Measurements from ENCODE around the gene USP15. TPM values are rescaled to one million over a fixed set of nuclear protein-coding genes. Genes with fewer than 3 reads are reported as not detected.

The USP15 gene
- total RNA-seq, 1 experiment from 2014 or later: 35.3 TPM

- no peaks in the 10 kb centered on the region for H3K23me2 ChIP-seq (ENCODE audit: insufficient read length, low read depth, low read length, poor library complexity, severe bottlenecking)
- H4K20me1 ChIP-seq (ENCODE audit: control insufficient read depth, insufficient read depth, insufficient read length): no peaks in the 10 kb centered on the region
- no peak overlapping the region for H3K23ac ChIP-seq (ENCODE audit: insufficient read length, low read depth, low read length)
- H3K18ac ChIP-seq (ENCODE audit: insufficient read length, low read depth, low read length): no peak overlapping the region
- no peak for TF ChIP-seq CTCF (conservative IDR thresholded peaks at IDR 0.05)
- no peak overlapping the region for H2BK12ac ChIP-seq (ENCODE audit: insufficient read length, low read depth, low read length)
- H2BK20ac ChIP-seq (ENCODE audit: low read depth, low read length, poor library complexity, severe bottlenecking): no peak overlapping the region
- H4K5ac ChIP-seq (ENCODE audit: insufficient read length, low read depth, low read length): no peak overlapping the region
- no peaks in the 10 kb centered on the region for H3K27me3 ChIP-seq (ENCODE audit: insufficient read depth, low read length)
- no peak overlapping the region for H2AFZ ChIP-seq (ENCODE audit: low read length)
- no peak overlapping the region for H2BK120ac ChIP-seq (ENCODE audit: low read depth, low read length, poor library complexity, severe bottlenecking)
- H2BK5ac ChIP-seq (ENCODE audit: insufficient read length, low read length): no peak overlapping the region
- H3K9me3 ChIP-seq (ENCODE audit: control insufficient read depth, low read depth, low read length): no peaks in the 10 kb centered on the region
- no peak overlapping the region for H3K4ac ChIP-seq (ENCODE audit: low read depth, low read length)
- no CpG with 5 or more reads among the region's 3 CpGs for WGBS (ENCODE audit: extremely low coverage, insufficient read length, low lambda C conversion rate)
- no peaks in the 10 kb centered on the region for H3K36me3 Mint-ChIP-seq (ENCODE audit: insufficient read depth in 1 of 3, low read depth in 3 of 3)
- no peak for DNase-seq
- no peak overlapping the region for H3K27ac ChIP-seq (ENCODE audit: insufficient read length, low read depth, low read length)
- no peaks in the 10 kb centered on the region; the same call in 1 of the 2 replicates for H3K4me1 ChIP-seq (ENCODE audit: insufficient read depth, low read length)
- no peak overlapping the region for H4K91ac ChIP-seq (ENCODE audit: insufficient read length, low read depth, low read length)
- H3K79me2 ChIP-seq (ENCODE audit: insufficient read depth, low read length): no peaks in the 10 kb centered on the region
- H3K27me3 Mint-ChIP-seq (ENCODE audit: low read depth): no peaks in the 10 kb centered on the region
- no peak overlapping the region for H3K14ac ChIP-seq (ENCODE audit: insufficient read depth, low read length)
- peaks cover 2 to 8% of the 10 kb centered on the region in 2 experiments for H3K4me1 Mint-ChIP-seq
- H3K27ac Mint-ChIP-seq: no peak overlapping the region
- H3T11ph ChIP-seq (ENCODE audit: low read length): no peak overlapping the region
- no peak overlapping the region for H3K4me3 Mint-ChIP-seq
- no peak overlapping the region for H3K9ac ChIP-seq (ENCODE audit: extremely low read depth, insufficient read length, low read length)
- H3K4me2 ChIP-seq (ENCODE audit: insufficient read depth, insufficient read length, low read length): no peak overlapping the region
- no peak overlapping the region for H3K56ac ChIP-seq (ENCODE audit: insufficient read length, low read depth, low read length)
- H3K9me3 Mint-ChIP-seq: no peaks in the 10 kb centered on the region
- H2AK5ac ChIP-seq (ENCODE audit: insufficient read length, low read length): no peak overlapping the region
- no peak overlapping the region for H2BK15ac ChIP-seq (ENCODE audit: low read depth, low read length)
- no peaks in the 10 kb centered on the region for H3K79me1 ChIP-seq (ENCODE audit: insufficient read depth, low read depth, low read length, poor library complexity, severe bottlenecking)
- H4K8ac ChIP-seq (replicated peaks; ENCODE audit: insufficient read length, low read depth, low read length): no peak overlapping the region
Observed at GRCh38 chr12:62247281-62248045, 12.7 kb upstream of the USP15 start.
